Measurements from ENCODE around the gene FLOT1. TPM values are rescaled to one million over a fixed set of nuclear protein-coding genes. Genes with fewer than 3 reads are reported as not detected.

FLOT1 gene
- total and polyA plus RNA-seq, 9 of the 15 experiments (the other 6 are each of a cell fraction or from before 2014, with no cell fraction given) = 11.7 to 149 (median 118) TPM

DNA sequence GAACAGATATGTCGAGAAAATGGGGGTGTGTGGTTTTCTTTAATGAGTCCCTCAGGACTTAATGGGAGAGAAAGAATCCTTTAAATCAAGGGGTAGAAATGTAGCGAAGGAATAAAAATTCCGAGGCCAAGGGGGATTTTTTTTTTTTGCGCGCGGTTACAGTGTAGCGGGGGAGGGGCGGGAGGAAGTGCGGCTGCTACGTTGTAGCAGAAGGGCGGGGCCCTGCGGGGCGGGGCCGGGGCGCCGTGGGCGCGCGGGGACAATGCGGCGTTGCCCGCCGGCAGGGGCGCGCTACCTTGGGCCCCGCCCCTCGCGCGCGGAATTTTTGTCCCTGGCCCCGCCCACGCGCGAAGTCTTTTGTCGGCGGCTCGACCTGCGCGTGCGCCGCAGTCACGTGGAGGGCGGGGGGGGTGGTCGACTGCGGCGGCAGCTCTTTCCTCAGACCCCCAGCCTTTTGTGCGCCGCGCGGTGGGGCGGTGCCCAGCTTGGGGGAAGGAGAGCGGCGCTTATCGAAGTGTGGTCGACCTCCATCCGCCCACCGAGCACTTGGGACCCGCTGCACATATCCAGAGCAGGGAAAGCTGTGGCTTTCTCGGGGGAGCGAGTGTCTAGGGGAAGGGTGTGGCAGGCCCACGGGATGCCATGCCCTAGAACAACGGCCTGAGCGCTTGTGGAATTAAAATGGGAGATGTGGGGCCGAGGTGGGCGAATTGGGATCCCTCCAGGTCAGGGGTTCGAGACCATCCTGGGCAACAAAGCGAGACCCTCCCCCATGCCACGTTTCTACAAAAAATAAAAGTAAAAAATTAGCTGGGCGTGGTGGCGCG lies 21.1 kb downstream of the FLOT1 start (continued):
- TF ChIP-seq, protein P1, sequence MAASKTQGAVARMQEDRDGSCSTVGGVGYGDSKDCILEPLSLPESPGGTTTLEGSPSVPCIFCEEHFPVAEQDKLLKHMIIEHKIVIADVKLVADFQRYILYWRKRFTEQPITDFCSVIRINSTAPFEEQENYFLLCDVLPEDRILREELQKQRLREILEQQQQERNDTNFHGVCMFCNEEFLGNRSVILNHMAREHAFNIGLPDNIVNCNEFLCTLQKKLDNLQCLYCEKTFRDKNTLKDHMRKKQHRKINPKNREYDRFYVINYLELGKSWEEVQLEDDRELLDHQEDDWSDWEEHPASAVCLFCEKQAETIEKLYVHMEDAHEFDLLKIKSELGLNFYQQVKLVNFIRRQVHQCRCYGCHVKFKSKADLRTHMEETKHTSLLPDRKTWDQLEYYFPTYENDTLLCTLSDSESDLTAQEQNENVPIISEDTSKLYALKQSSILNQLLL (CRISPR knock-in tag; IDR thresholded peaks at IDR 0.05; ENCODE audit: borderline replicate concordance) = no peak
- no peak for TF ChIP-seq KAT8 (IDR thresholded peaks at IDR 0.05; ENCODE audit: low read depth)
- no peak for TF ChIP-seq ZNF584 (CRISPR knock-in tag; IDR thresholded peaks at IDR 0.05; ENCODE audit: low read depth)
- no peak; the same call in 1 of the 2 replicates for TF ChIP-seq RNF2 (IDR thresholded peaks at IDR 0.05)
- TF ChIP-seq GATAD2B (IDR thresholded peaks at IDR 0.05; ENCODE audit: borderline replicate concordance) = peak; percentile 94; the same call in 1 of the 2 replicates
- TF ChIP-seq KHSRP (IDR thresholded peaks at IDR 0.05) = no peak
- TF ChIP-seq CCNT2 (IDR thresholded peaks at IDR 0.05; ENCODE audit: borderline replicate concordance, extremely low read depth, insufficient read length, low read depth, low read length) = peak; percentile 98
- no peak for TF ChIP-seq RBBP5 (IDR thresholded peaks at IDR 0.05; ENCODE audit: borderline replicate concordance, insufficient read depth, low read length, poor library complexity, severe bottlenecking)
- peak; percentile 37; the same call in 1 of the 2 replicates for TF ChIP-seq SLC30A9 (CRISPR knock-in tag; IDR thresholded peaks at IDR 0.05)
- TF ChIP-seq SRF (CRISPR knock-in tag; IDR thresholded peaks at IDR 0.05) = peak in 1 of 2 experiments; percentile 63; a peak in 1 of 4 replicates
- TF ChIP-seq ZNF785 (CRISPR knock-in tag; IDR thresholded peaks at IDR 0.05) = no peak
- peak; percentile 45 for TF ChIP-seq PRPF4 (IDR thresholded peaks at IDR 0.05; ENCODE audit: insufficient read depth, low read depth, low read length, poor library complexity, severe bottlenecking)
- TF ChIP-seq, protein P2, sequence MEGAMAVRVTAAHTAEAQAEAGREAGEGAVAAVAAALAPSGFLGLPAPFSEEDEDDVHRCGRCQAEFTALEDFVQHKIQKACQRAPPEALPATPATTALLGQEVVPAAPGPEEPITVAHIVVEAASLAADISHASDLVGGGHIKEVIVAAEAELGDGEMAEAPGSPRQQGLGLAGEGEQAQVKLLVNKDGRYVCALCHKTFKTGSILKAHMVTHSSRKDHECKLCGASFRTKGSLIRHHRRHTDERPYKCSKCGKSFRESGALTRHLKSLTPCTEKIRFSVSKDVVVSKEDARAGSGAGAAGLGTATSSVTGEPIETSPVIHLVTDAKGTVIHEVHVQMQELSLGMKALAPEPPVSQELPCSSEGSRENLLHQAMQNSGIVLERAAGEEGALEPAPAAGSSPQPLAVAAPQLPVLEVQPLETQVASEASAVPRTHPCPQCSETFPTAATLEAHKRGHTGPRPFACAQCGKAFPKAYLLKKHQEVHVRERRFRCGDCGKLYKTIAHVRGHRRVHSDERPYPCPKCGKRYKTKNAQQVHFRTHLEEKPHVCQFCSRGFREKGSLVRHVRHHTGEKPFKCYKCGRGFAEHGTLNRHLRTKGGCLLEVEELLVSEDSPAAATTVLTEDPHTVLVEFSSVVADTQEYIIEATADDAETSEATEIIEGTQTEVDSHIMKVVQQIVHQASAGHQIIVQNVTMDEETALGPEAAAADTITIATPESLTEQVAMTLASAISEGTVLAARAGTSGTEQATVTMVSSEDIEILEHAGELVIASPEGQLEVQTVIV (CRISPR knock-in tag; IDR thresholded peaks at IDR 0.05; ENCODE audit: borderline replicate concordance) = peak; percentile 55; the same call in 1 of the 2 replicates
- TF ChIP-seq ZBTB1 (CRISPR knock-in tag; IDR thresholded peaks at IDR 0.05; ENCODE audit: borderline replicate concordance, low read depth) = peak; percentile 75; the same call in 1 of the 2 replicates
- TF ChIP-seq, protein P3, sequence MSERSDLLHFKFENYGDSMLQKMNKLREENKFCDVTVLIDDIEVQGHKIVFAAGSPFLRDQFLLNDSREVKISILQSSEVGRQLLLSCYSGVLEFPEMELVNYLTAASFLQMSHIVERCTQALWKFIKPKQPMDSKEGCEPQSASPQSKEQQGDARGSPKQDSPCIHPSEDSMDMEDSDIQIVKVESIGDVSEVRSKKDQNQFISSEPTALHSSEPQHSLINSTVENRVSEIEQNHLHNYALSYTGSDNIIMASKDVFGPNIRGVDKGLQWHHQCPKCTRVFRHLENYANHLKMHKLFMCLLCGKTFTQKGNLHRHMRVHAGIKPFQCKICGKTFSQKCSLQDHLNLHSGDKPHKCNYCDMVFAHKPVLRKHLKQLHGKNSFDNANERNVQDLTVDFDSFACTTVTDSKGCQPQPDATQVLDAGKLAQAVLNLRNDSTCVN (CRISPR knock-in tag; IDR thresholded peaks at IDR 0.05) = peak; percentile 74; the same call in 1 of the 2 replicates
- TF ChIP-seq YBX1 (IDR thresholded peaks at IDR 0.05) = no peak
- no peak for TF ChIP-seq NEUROD1 (IDR thresholded peaks at IDR 0.05; ENCODE audit: borderline replicate concordance, low read depth, low read length, partially characterized antibody)
- TF ChIP-seq, protein P4, sequence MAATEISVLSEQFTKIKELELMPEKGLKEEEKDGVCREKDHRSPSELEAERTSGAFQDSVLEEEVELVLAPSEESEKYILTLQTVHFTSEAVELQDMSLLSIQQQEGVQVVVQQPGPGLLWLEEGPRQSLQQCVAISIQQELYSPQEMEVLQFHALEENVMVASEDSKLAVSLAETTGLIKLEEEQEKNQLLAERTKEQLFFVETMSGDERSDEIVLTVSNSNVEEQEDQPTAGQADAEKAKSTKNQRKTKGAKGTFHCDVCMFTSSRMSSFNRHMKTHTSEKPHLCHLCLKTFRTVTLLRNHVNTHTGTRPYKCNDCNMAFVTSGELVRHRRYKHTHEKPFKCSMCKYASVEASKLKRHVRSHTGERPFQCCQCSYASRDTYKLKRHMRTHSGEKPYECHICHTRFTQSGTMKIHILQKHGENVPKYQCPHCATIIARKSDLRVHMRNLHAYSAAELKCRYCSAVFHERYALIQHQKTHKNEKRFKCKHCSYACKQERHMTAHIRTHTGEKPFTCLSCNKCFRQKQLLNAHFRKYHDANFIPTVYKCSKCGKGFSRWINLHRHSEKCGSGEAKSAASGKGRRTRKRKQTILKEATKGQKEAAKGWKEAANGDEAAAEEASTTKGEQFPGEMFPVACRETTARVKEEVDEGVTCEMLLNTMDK (IDR thresholded peaks at IDR 0.05; ENCODE audit: borderline replicate concordance, insufficient read depth, low read depth, low read length, poor library complexity, severe bottlenecking) = peak; percentile 89
